SK-N-DZ (cell line): Measurements from ENCODE around the gene SCAF1.

Source experiments
- DNase-seq: peaks from one replicate; pipeline ENCODE4 v3.0.0-alpha.2; 2015; ENCODE audit warnings: low spot score

SCAF1 gene

DNA sequence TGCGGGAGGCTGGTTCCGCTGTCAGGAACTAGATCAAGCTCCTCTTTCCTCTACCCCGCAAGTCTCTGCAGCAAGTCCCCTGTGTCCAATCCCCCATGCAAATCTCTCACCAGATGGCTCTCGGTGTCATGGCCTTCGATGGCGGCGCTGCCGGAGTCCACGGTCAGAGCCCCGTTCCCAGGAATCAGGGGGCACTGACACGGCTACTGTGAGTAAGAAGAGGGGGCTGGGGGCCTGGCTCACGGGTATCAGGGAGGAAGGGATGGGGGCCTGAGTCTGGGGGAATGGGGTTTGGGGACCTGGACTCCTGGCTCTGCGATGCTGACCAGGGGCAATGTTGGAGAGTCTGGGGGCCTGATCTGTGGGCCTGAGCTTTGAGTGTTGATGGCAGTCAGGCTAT, 4.0 kb downstream of the SCAF1 start:
- no peak for DNase-seq

- DNase-seq: no peak
Observed at GRCh38 chr19:49646586-49646985, 4.6 kb downstream of the SCAF1 start.

DNA sequence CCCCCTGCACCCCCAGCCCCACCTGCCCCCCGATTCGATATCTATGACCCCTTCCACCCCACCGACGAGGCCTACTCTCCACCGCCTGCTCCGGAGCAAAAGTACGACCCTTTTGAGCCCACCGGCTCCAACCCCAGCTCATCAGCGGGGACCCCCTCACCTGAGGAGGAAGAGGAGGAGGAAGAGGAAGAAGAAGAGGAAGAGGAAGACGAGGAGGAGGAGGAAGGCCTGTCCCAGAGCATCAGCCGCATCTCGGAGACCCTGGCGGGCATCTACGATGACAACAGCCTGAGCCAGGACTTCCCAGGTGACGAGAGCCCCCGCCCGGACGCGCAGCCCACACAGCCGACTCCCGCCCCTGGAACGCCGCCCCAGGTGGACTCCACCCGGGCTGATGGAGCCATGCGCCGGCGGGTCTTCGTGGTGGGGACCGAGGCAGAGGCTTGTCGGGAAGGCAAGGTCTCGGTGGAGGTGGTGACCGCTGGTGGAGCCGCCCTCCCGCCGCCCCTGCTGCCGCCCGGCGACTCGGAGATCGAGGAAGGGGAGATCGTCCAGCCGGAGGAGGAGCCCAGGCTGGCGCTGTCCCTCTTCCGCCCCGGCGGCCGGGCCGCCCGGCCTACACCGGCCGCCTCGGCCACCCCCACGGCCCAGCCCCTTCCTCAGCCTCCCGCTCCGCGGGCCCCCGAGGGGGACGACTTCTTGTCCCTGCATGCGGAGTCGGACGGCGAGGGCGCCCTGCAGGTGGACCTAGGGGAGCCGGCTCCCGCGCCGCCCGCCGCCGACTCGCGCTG, 9.2 kb downstream of the SCAF1 start:
- no peak for DNase-seq

- no peak for DNase-seq
Observed at GRCh38 chr19:49651820-49652550, 10.0 kb downstream of the SCAF1 start.

DNA sequence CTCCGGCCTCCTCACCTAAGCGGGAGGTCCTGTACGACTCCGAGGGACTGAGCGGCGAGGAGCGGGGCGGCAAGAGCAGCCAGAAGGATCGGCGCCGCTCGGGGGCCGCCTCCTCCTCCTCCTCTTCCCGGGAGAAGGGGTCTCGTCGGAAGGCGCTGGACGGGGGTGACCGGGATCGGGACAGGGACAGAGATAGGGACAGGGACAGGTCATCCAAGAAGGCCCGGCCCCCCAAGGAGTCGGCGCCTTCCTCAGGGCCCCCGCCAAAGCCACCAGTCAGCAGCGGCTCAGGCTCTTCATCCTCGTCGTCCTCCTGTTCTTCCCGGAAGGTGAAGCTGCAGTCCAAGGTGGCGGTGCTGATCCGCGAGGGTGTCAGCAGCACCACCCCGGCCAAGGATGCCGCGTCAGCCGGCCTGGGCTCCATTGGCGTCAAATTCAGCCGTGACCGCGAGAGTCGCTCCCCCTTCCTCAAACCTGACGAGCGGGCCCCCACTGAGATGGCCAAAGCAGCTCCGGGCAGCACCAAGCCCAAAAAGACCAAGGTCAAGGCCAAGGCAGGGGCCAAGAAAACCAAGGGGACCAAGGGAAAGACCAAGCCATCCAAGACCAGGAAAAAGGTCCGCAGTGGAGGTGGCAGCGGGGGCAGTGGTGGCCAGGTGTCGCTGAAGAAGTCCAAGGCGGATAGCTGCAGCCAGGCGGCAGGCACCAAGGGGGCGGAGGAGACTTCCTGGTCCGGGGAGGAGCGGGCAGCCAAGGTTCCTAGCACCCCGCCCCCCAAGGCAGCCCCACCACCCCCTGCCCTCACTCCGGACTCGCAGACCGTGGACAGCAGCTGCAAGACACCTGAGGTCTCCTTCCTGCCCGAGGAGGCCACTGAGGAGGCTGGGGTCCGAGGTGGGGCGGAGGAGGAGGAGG, 10.8 kb downstream of the SCAF1 start:
- no peak for DNase-seq

GRCh38 chr19:49653466-49653806, 11.4 kb downstream of the SCAF1 start:
- no peak for DNase-seq

DNA sequence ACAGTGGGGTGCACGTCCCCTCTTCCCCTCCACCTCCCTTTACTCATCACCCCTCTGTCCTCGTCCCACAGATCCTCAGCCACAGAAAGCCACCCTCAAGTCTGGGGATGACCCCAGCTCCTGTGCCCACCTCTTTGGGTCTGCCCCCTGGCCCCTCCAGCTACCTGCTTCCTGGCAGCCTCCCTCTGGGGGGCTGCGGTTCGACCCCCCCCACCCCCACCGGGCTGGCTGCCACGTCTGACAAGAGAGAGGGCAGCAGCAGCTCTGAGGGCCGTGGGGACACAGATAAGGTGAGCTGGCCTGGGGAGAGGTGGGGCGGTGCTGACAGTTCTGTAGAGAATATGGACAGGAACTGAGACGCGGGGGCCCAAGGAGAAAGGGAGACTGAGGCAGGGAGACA, 12.6 kb downstream of the SCAF1 start:
- no peak for DNase-seq

DNA sequence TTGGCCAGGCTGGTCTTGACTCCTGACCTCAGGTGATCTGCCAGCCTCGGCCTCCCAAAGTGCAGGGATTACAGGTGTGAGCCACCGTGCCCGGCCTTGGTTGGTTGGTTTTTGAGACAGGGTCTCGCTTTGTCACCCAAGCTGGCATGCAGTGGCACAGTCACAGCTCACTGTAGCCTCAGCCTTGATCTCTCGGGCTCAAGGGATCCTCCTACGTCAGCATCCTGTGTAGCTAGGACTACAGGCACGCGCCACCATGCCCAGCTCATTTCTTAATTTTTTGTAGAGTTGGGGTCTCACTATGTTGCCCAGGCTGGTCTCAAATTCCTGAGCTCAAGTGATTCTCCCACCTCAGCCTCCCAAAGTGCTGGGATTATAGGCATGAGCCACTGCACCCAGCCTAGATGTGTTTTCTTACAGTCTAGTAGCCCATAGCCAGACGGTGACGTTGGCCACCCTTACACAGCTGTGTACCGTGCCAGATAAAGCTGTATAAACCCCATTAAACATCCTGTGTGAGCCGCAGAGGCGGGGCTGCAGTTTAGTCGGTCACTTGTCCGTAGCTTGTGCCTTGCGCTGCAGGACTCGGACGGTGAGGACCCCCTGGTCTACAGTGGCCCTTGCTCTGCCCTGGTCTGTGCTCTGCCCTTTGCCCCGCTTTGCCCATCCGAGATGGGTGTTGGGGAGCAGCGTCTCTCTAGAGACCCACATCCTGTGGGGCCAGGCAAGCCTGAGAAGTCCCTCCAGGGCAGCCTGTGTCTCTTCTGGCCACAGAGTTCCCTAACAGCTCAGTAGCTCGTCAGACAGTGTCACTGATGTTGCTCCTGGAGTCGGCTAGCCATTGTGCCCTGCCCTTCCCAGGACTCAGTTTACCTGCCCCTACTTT, 13.8 kb downstream of the SCAF1 start:
- no peak for DNase-seq

GRCh38 chr19:49656456-49657109, 14.6 kb downstream of the SCAF1 start:
- DNase-seq: no peak

DNA sequence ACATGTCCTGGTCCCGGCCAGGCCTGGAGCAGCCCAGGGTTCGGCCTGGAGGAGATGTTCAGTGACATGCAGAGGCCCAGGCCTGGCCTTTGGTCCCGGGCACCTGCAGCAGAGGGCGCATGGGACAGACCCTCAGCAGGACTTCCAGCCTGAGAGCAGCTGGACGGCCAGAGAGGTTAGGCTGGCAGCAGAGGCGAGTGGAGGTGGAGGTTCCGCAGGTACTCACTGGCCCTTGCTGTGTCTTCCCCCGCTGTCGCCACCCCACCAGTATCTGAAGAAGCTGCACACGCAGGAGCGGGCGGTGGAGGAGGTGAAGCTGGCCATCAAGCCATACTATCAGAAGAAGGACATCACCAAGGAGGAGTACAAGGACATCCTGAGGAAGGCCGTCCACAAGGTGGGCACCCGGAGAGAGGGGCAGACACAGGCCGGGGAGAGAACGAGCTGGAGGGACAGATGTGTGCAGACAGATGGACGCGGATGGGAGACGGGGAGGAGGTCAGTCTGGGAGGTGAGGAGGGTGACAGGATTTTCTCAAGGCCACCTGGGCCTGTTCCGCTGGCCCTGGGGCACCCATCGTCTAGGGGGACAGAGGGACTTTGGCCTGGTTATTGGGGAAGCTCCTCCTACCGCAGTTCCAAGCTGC, 15.6 kb downstream of the SCAF1 start:
- no peak for DNase-seq

GRCh38 chr19:49658139-49658517, 16.1 kb downstream of the SCAF1 start:
- no peak for DNase-seq

- DNase-seq: no peak
Observed at GRCh38 chr19:49658566-49659442, 16.8 kb downstream of the SCAF1 start.

- DNase-seq: no peak
Observed at GRCh38 chr19:49660338-49660961, 18.4 kb downstream of the SCAF1 start.

DNA sequence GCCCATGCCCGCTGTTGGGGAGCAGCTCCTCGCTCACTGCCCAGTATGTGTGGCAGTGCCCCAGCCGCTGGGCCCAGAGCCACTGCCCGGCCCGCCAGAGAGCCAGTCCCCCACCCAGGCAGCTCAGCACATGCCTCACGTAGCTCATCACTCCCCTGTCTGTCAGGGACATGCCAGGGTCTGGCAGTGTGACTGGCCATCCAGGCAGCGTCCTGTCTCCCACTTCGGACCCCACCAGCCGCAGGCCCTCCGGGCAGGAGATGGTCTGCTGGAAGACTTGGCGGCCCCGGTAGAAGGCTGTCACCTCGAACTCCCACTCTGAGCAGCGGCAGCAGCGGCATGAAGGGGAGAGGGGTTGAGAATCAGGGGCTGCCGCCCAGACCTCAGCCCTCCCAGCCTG, 20.0 kb downstream of the SCAF1 start:
- DNase-seq: no peak

DNA sequence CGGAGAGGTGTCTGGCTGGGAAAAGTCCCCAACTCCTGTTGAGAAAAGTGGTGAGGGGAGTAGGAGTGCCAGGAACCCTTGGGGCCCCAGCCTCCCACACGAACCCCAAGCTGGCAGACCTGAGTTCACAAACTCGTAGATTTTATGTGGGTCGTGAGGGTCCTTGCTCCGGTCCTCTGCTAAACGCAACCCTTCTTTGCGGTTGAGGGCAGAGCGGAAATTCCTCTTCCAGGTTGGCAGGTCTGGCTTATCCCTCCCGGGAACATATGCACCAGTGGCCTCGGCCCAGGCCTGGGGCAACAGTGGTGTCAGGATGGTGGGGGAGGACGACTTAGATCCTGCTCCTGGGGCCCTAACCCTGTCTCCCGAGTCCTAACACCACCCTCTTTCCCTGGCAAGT, 21.2 kb downstream of the SCAF1 start:
- no peak for DNase-seq

DNA sequence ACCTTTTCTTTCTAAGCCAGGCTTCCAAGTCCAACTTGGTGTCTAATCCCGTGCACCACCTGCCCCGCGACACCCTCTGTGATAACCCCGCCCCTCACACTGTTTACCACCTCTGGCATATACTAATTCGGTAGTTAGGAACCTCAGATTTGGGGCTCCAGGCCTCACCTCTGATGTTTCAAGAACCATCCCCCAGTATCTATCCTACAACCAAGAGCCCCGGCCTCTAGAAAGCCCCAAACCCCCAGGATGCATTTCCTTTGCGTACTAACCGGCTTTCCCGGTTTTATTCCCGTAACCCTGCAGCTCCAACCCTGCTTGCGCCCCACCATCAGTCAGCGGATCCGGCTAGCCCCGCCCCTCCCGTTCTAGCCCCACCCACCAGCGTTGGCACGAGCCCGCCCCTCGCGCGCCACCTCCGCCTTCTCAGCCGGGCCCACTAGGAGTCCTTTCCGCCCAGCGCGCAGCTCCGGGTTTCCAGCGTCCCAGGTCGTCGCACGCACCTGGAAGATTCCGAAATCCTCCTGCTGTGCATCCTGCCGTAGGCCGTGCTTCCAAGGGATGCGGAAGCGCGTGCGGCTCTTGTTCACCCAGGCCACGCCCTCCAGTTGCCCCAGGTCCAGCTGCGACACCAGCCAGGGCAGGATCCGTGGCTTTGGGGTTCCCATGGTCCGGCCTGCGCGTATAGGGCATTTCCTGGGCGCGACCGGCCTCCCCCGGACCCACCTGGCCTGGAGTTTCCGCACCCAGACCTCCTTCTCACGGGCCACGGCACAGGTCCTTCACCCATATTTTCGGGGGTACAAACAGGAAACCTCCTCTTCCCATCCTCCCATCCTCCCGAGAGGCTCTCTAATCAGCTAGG, 22.4 kb downstream of the SCAF1 start:
- peak; percentile 49 for DNase-seq

DNA sequence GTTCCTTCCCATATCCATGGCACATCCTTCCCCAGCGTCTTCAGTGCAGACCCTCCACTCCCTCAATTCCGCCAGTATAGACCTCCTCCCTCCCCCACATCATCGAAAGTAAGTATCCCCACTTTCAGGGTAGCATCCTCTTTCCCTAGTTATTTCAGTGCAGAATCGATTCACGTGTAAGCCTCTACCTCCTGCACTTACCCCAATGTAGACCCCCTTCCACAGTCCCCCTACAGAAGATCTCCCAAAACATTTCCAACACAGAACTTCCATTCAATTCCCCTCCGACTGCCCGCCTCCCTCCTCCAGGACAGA, 23.0 kb downstream of the SCAF1 start:
- no peak for DNase-seq
